Activated CD4-positive, alpha-beta T cell treated with anti-CD3 and anti-CD28 coated beads, Interleukin-2, amount 50 U/mL, for 24 hours (primary cell): Measurements from ENCODE around the gene UPK1A.
"Not testable (repeated sequence)": the region's sequence is repeated elsewhere in the genome, so short reads cannot be mapped to it uniquely, and the experiment has no call there.

Experiments
- DNase-seq, 2 donors: peaks; one replicate each; pipeline ENCODE4 v3.0.0-alpha.2; 2020; ENCODE audit warnings: low read depth in 1 of 2, low spot score in 1 of 2

The UPK1A gene

DNA sequence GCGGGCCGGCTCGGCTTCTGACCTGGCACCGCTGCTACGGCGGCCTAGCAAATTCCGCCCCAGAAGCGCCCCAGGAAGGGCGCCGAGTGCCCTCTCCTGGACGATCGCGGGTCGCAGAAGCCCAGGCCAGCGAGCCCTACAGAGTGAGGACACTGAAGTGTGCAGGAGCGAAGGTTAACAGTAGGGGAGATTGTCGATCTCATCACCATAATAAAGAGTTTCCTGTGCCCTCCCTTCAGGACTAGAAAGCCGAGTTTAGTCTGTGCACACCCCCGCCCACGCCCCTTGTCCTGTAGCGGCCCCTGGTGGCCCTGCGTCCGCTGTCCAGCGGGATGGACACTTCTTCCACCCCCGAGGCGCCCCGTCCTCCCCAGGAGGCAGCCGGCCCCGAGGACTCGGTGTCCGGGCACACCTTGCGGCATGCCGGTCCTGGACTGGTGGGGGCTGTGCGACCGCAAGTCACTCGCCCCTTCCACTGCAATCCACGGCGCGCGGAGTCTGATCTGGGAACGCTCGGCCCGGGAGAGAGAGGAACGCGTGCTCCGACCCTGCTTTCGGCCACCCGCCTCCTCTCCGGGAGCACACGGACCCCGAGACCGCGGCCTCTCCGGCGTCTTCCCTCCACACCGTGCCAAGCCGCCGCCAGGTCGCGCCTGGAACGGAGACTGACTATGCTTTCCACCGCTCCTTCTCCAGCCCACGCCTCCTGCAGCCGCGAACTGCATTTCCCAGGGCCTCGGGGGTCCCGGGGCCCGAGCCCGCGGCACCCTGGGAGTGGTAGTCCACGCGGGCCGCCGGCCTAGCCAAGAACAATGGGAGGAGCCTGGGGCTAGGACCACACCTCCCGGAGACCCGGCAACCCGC lies 50.7 kb downstream of the UPK1A start:
- peak; percentile 62 to 97 for DNase-seq

DNA sequence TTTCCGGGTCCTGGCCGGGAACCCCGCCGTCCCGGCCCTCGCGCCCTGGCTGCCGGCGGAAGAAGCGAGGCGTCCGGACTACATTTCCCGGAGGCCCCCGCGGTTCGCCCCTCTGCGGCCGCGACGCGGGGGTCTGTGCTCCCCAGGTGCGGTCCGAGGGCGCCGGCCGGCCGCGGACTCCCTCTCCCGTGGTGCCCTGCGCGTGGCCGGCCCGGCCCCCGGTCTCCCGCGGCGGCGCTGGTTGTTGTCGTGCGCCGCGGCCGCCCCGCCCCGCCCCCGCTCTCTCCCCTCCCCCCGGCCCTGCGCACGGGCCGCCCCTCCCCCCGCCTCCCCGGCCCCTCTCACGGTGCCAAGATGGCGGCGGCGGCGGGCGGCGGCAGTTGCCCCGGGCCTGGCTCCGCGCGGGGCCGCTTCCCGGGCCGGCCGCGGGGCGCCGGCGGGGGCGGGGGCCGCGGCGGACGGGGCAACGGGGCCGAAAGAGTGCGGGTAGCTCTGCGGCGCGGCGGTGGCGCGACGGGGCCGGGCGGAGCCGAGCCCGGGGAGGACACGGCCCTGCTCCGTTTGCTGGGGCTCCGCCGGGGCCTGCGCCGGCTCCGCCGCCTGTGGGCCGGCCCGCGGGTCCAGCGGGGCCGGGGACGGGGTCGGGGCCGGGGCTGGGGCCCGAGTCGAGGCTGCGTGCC lies 51.5 kb downstream of the UPK1A start, which contains the start of gene KMT2B:
Gene KMT2B, plus strand, starts transcription at position 339 of the 680 bp plus-strand sequence. Its CDS starts 16 bp downstream, at position 355.
- peak in 1 of 2 donors; percentile 83 for DNase-seq

DNA sequence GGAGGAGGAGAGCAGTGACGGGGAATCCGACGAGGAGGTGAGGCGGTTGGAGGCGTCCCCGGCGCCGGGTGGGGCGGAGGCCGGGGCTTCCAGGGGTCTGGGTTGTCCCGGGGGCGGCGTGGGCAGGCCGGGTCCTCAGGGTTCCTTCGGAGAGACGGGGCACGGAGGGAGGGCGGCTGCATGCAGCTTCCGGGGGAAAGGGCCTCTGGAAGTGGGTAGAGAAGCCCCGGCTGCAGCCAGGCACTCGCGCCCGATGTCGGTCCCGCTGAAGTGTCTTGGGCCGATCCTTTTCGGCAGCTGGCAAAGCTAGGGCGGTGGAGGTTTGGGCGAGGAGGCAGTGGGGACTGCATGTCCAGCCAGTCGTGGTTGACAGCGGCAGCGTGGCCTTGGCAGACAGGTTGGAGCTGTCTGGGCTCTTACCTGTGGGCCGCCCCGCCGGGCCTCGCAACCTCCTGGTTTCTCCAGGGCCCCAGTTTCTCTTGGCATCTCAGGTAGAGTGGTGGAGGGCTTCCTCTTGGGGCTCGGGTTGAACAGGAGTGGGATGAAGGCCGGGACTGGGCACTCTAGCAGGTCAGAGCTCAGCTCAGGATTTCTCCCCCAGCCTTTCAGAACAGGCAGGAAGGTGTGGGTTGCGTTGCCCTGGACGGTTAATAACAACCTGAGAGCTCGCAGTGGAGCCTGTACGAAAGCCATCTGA lies 52.2 kb downstream of the UPK1A start:
- DNase-seq, result no peak

DNA sequence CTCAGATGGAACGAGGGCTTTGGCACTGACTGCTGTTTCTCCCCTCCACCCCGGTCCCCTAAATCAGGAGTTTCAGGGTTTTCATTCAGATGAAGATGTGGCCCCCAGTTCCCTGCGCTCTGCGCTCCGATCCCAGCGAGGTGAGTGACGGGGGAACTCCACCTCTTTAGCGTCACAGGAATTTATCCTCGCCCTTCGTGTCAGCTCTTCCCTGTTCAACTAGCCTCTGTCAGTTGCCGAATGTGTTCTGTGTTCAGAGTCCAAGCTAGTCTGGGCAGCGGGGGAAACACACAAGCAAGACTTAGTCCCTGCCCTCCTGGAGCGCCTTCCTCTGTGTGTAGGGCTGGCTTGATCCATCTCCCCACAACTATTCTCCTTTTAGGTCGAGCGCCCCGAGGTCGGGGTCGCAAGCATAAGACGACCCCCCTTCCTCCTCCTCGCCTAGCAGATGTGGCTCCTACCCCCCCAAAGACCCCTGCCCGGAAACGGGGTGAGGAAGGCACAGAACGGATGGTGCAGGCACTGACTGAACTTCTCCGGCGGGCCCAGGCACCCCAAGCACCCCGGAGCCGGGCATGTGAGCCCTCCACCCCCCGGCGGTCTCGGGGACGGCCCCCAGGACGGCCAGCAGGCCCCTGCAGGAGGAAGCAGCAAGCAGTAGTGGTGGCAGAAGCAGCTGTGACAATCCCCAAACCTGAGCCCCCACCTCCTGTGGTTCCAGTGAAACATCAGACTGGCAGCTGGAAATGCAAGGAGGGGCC lies 53.3 kb downstream of the UPK1A start:
- no peak for DNase-seq

DNA sequence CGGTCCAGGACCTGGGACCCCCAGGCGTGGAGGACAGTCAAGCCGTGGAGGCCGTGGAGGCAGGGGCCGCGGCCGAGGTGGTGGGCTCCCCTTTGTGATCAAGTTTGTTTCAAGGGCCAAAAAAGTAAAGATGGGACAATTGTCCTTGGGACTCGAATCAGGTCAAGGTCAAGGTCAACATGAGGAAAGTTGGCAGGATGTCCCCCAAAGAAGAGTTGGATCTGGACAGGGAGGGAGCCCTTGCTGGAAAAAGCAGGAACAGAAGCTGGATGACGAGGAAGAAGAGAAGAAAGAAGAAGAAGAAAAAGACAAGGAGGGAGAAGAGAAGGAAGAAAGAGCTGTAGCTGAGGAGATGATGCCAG lies 53.8 kb downstream of the UPK1A start:
- no peak for DNase-seq

DNA sequence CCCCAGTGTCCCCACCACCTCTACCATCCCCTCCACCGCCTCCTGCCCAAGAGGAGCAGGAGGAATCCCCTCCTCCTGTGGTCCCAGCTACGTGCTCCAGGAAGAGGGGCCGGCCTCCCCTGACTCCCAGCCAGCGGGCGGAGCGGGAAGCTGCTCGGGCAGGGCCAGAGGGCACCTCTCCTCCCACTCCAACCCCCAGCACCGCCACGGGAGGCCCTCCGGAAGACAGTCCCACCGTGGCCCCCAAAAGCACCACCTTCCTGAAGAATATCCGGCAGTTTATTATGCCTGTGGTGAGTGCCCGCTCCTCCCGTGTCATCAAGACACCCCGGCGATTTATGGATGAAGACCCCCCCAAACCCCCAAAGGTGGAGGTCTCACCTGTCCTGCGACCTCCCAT lies 54.3 kb downstream of the UPK1A start:
- DNase-seq, result no peak

DNA sequence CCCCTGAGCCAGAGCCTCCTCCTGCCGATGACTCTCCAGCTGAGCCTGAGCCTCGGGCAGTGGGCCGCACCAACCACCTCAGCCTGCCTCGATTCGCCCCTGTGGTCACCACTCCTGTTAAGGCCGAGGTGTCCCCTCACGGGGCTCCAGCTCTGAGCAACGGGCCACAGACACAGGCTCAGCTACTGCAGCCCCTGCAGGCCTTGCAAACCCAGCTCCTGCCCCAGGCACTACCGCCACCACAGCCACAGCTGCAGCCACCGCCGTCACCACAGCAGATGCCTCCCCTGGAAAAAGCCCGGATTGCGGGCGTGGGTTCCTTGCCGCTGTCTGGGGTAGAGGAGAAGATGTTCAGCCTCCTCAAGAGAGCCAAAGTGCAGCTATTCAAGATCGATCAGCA lies 55.1 kb downstream of the UPK1A start:
- no peak for DNase-seq

DNA sequence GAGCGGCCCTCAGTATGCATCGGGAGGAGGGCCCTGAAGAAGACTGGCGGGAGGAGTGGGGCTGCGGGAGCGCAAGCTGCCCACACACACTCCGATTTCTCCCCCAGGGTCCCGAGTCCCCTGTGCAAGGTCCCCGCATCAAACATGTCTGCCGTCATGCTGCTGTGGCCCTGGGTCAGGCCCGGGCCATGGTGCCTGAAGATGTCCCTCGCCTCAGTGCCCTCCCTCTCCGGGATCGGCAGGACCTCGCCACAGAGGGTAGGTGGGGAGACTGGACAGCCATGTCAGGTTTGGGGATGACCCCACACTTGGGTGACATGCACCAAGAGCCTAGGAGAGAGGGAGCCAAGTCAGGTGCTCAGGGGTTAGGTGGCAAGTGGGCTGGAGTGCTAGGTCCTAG lies 56.1 kb downstream of the UPK1A start:
- no peak for DNase-seq

DNA sequence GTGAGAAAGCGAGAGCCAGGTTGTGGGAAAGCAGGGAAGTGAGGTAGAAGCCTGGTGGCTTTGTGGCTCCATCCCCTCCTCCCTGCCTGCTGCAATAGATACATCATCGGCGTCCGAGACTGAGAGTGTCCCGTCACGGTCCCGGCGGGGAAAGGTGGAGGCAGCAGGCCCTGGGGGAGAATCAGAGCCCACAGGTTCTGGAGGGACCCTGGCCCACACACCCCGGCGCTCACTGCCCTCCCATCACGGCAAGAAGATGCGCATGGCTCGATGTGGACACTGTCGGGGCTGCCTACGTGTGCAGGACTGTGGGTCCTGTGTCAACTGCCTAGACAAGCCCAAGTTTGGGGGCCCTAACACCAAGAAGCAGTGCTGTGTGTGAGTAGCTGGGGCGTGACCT lies 56.6 kb downstream of the UPK1A start:
- DNase-seq, result no peak

DNA sequence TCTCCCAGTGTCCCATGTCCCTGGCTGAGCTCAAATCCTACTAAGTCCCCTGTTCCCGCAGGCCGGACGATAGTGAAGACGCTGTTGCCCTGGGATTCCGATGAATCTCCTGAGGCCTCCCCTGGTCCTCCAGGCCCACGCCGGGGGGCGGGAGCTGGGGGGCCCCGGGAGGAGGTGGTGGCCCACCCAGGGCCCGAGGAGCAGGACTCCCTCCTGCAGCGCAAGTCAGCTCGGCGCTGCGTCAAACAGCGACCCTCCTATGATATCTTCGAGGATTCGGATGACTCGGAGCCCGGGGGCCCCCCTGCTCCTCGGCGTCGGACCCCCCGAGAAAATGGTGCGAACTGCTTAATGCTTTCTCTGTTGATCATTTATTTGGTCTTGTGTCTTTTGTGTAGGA lies 57.4 kb downstream of the UPK1A start:
- no peak for DNase-seq

DNA sequence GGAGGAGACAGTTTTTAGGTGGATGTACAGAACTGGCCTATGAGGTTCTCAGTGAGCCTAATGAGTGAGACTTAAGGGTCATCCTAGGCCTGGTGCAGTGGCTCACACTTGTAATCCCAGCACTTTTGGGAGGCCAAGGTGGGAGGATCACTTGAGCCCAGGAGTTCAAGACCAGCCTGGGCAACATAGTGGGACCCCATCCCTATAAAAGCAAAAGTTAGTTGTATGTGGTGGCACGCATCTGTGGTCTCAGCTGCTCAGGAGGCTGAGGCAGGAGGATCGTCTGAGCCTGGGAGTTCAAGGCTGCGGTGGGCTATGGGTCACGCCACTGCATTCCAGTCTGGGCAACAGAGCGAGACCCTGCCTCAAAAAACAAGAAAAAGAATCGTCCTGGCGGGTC lies 57.8 kb downstream of the UPK1A start:
- DNase-seq, result not testable (repeated sequence)

DNA sequence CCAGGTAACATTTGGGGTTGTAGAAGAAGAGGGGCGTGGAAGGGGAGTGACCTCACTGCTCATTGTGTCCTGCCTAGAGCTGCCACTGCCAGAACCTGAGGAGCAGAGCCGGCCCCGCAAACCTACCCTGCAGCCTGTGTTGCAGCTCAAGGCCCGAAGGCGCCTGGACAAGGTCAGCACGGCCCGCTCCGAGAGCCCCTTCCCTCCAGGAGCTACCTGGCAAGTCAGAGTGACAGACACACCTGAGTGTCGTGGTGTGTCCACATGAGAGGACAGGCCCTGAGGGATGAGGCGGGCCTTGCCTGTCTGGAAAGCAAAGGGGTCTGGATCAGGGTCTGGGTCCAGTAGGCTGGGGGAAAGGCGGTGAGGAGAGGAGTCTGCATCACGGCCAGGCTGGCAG lies 58.2 kb downstream of the UPK1A start:
- DNase-seq, result no peak

DNA sequence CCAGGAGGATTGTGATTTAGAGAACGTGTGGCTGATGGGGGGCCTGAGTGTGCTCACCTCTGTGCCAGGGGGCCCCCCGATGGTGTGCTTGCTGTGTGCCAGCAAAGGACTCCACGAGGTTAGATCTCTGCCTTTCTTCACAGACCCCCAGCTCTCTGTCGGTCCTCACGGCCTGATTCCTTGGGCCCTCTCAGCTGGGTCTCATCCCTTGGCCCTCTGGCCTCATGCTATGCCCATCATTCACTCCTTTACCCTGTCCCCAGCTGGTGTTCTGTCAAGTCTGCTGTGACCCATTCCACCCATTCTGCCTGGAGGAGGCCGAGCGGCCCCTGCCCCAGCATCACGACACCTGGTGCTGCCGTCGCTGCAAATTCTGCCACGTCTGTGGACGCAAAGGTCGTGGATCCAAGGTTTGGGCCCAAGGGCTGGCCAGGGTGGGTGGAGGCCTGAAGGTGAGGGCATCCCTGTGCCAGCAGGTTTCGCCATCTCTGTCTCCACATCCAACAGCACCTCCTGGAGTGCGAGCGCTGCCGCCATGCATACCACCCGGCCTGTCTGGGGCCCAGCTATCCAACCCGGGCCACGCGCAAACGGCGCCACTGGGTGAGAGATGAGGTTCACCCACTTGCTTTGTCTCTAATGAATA lies 59.0 kb downstream of the UPK1A start:
- no peak for DNase-seq

DNA sequence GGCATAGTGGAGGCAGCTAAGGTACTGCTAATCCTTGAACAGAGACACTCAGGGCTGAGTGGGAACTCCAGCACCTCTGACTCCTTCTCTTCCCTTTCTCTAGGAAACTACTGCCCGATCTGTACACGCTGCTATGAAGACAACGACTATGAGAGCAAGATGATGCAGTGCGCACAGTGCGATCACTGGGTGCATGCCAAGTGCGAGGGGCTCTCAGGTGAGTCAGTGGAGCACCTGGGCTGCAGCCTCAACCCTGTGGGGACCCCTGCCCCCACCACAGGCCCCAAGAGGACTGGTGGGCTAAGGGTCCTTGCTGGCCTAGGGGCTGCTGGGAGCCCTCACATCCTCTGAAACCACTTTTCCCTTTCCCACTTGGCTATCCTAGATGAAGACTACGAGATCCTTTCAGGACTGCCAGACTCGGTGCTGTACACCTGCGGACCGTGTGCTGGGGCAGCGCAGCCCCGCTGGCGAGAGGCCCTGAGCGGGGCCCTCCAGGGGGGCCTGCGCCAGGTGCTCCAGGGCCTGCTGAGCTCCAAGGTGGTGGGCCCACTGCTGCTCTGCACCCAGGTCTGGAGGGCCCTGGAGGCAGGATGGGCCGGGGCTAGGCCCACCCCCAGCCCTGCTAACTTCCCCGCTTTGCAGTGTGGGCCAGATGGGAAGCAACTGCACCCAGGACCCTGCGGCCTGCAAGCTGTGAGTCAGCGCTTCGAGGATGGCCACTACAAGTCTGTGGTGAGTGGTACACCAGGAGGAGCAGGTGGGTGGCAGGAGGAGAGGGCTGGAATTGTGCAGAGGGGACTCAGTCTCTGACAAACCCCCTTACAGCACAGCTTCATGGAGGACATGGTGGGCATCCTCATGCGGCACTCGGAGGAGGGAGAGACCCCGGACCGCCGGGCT lies 61.0 kb downstream of the UPK1A start:
- DNase-seq, result no peak
